Fibroblast of the aortic adventitia (primary cell): Measurements from ENCODE around the gene PLCG2. TPM values are rescaled to one million over a fixed set of nuclear protein-coding genes. Genes with fewer than 3 reads are reported as not detected.

ENCODE experiments used
- DNase-seq: peaks from one replicate; pipeline ENCODE4 v3.0.0-alpha.2; 2010; ENCODE audit warnings: low read depth
- H3K4me3 ChIP-seq: 2 replicates; pipeline ENCODE4 v1.5.1; 2011; ENCODE audit warnings: low read depth, mild to moderate bottlenecking, control low read depth, low read length, moderate library complexity
- CTCF ChIP-seq: IDR thresholded peaks from 2 replicates; pipeline ENCODE4 v1.5.1; 2011; ENCODE audit warnings: mild to moderate bottlenecking, low read length, control low read depth, inconsistent platforms; ENCODE audit not compliant: insufficient read depth
- total RNA-seq: library from RNA; depleted of rRNA; stranded (reverse); fragments of >200 nt; gene quantifications from 2 replicates; pipeline ENCODE4 v1.2.3, GENCODE V29; 2012; ENCODE audit warnings: low replicate concordance

The PLCG2 gene
- total RNA-seq, 1 donor: 0.09 TPM

GRCh38 chr16:81923296-81923695 is 144.2 kb downstream of the PLCG2 start:
- no peak for TF ChIP-seq CTCF

GRCh38 chr16:81925016-81925415 is 145.9 kb downstream of the PLCG2 start:
- no peak for TF ChIP-seq CTCF
- no peak for DNase-seq
- H3K4me3 ChIP-seq: no peak overlapping the region

More at GRCh38 chr16:81923296-81923695, 144.2 kb downstream of the PLCG2 start:
- no peak for DNase-seq
- H3K4me3 ChIP-seq: no peak overlapping the region

GRCh38 chr16:81926036-81926435 is 146.9 kb downstream of the PLCG2 start:
- DNase-seq: no peak
- TF ChIP-seq CTCF: no peak
- no peak overlapping the region for H3K4me3 ChIP-seq

GRCh38 chr16:81927561-81928185 is 148.6 kb downstream of the PLCG2 start:
- DNase-seq: no peak
- H3K4me3 ChIP-seq: no peak overlapping the region
- no peak for TF ChIP-seq CTCF

GRCh38 chr16:81928271-81928918 is 149.3 kb downstream of the PLCG2 start:
- TF ChIP-seq CTCF: no peak
- no peak overlapping the region for H3K4me3 ChIP-seq

GRCh38 chr16:81928975-81929374 is 149.9 kb downstream of the PLCG2 start:
- no peak for TF ChIP-seq CTCF
- no peak overlapping the region for H3K4me3 ChIP-seq
- DNase-seq: no peak

More at GRCh38 chr16:81928271-81928918, 149.3 kb downstream of the PLCG2 start:
- no peak for DNase-seq
